H1 (cell line): ENCODE data around the gene TLX1. TPM values are rescaled to one million over a fixed set of nuclear protein-coding genes. Genes with fewer than 3 reads are reported as not detected.

Experiments
- CTCF ChIA-PET: fragments of 300-600 bp; sonication (Branson Sonifier 250); formaldehyde crosslinking; loops from one replicate; lab custom pipeline; 2021; ENCODE audit not compliant: partially characterized antibody; lab: Charles Lee
- POLR2A ChIA-PET: fragments of 300-600 bp; sonication (Branson Sonifier 250); formaldehyde crosslinking; loops from one replicate; lab custom pipeline; 2021; ENCODE audit warnings: inconsistent platforms; ENCODE audit not compliant: partially characterized antibody; lab: Charles Lee
- DNase-seq, 2 experiments: peaks; one replicate each; pipeline versions ENCODE4 v3.0.0 to v3.0.0-alpha.2; 2010 to 2022; ENCODE audit warnings: low spot score in 2 of 2, low read depth in 1 of 2, mixed read lengths in 1 of 2
- FAIRE-seq: peaks from 2 replicates; lab custom pipeline; 2011; peaks lifted over from hg19 to GRCh38; lab: Jason Lieb, UNC
- H2AFZ ChIP-seq: 2 replicates; pipeline ENCODE4 v1.8.1; 2012; ENCODE audit warnings: low read length, inconsistent platforms
- H2AK5ac ChIP-seq: 2 replicates; pipeline ENCODE4 v1.6.1; 2013; ENCODE audit warnings: low read depth, low read length
- H2BK120ac ChIP-seq: replicated peaks from 2 replicates; pipeline ENCODE3; 2013; ENCODE audit warnings: low read depth, low read length, inconsistent platforms
- H2BK12ac ChIP-seq: 2 replicates; pipeline ENCODE4 v1.6.1; 2013; ENCODE audit warnings: low read depth, low read length
- H2BK15ac ChIP-seq: 2 replicates; pipeline ENCODE4 v1.6.1; 2013; ENCODE audit warnings: low read length
- H2BK20ac ChIP-seq: 2 replicates; pipeline ENCODE4 v1.6.1; 2013; ENCODE audit warnings: low read length
- H2BK5ac ChIP-seq: 2 replicates; pipeline ENCODE4 v1.6.1; 2013; ENCODE audit warnings: low read depth, low read length
- H3K14ac ChIP-seq: 2 replicates; pipeline ENCODE4 v1.6.1; 2013; ENCODE audit warnings: inconsistent platforms; ENCODE audit not compliant: insufficient read length
- H3K18ac ChIP-seq: 2 replicates; pipeline ENCODE4 v1.6.1; 2013; ENCODE audit warnings: low read length; ENCODE audit errors: extremely low read depth
- H3K23ac ChIP-seq: 2 replicates; pipeline ENCODE4 v1.6.1; 2013; ENCODE audit warnings: inconsistent platforms; ENCODE audit not compliant: insufficient read length
- H3K23me2 ChIP-seq: 2 replicates; pipeline ENCODE4 v1.6.1; 2013; ENCODE audit warnings: low read depth, low read length
- H3K27ac ChIP-seq: 2 replicates; pipeline ENCODE4 v1.6.1; 2011; ENCODE audit warnings: low read depth, low read length, inconsistent platforms
- H3K27me3 ChIP-seq, 4 experiments: replicated peaks in 1 of 4; 1 replicate in 1 of 4; 2 replicates in 3 of 4; pipeline versions ENCODE4 v1.6.1 to v1.8.1; 2011 to 2013; ENCODE audit warnings: low read length in 3 of 4, mild to moderate bottlenecking in 3 of 4, inconsistent platforms in 2 of 4, mixed read lengths in 2 of 4, moderate library complexity in 1 of 4; ENCODE audit not compliant: control insufficient read depth in 3 of 4, insufficient read depth in 3 of 4; ENCODE audit errors: extremely low read depth in 1 of 4
- H3K36me3 ChIP-seq, 4 experiments: 2 replicates each; pipeline versions ENCODE4 v1.6.1 to v1.8.1; 2011 to 2013; ENCODE audit warnings: mild to moderate bottlenecking in 4 of 4, low read length in 3 of 4, moderate library complexity in 2 of 4, control low read depth in 1 of 4, inconsistent platforms in 1 of 4; ENCODE audit not compliant: insufficient read depth in 4 of 4, control insufficient read depth in 2 of 4
- H3K4ac ChIP-seq: replicated peaks from 2 replicates; pipeline ENCODE3; 2013; ENCODE audit warnings: low read length, low read depth, mixed read lengths, inconsistent platforms; ENCODE audit not compliant: insufficient read length
- H3K4me1 ChIP-seq, 4 experiments: replicated peaks in 1 of 4; 1 replicate in 1 of 4; 2 replicates in 3 of 4; pipeline versions ENCODE4 v1.6.1 to v1.8.1; 2011 to 2013; ENCODE audit warnings: low read length in 3 of 4, inconsistent platforms in 2 of 4, mixed read lengths in 1 of 4; ENCODE audit not compliant: insufficient read depth in 4 of 4, control insufficient read depth in 3 of 4
- H3K4me2 ChIP-seq, 2 experiments: 2 replicates each; pipeline versions ENCODE4 v1.6.1 to v1.8.1; 2011 to 2013; ENCODE audit warnings: low read depth in 2 of 2, low read length in 2 of 2, control low read depth in 1 of 2, inconsistent platforms in 1 of 2, mild to moderate bottlenecking in 1 of 2; ENCODE audit not compliant: insufficient read depth in 1 of 2
- H3K4me3 ChIP-seq, 4 experiments: fragments of 200-600, 300-600 bp in 1 of 4; sonication (generic), shearing (Covaris generic), sonication (Bioruptor Twin) in 1 of 4; 2 replicates each; pipeline versions ENCODE4 v1.5.1 to v1.8.1; 2011 to 2016; ENCODE audit warnings: low read length in 4 of 4, low read depth in 3 of 4, control low read depth in 2 of 4, inconsistent platforms in 2 of 4, mild to moderate bottlenecking in 2 of 4, mixed read lengths in 1 of 4, moderate library complexity in 1 of 4; ENCODE audit not compliant: insufficient read depth in 2 of 4; ENCODE audit errors: extremely low read depth in 1 of 4
- H3K56ac ChIP-seq: replicated peaks from 2 replicates; pipeline ENCODE3; 2013; ENCODE audit warnings: low read depth, mild to moderate bottlenecking, mixed read lengths, low read length, inconsistent platforms; ENCODE audit not compliant: insufficient read length
- H3K79me1 ChIP-seq: 2 replicates; pipeline ENCODE4 v1.6.1; 2013; ENCODE audit warnings: low read depth, low read length, control low read depth
- H3K79me2 ChIP-seq, 2 experiments: 2 replicates each; pipeline versions ENCODE4 v1.6.1 to v1.8.1; 2012 to 2013; ENCODE audit warnings: low read length in 2 of 2, mild to moderate bottlenecking in 2 of 2, inconsistent platforms in 1 of 2; ENCODE audit not compliant: insufficient read depth in 2 of 2, control insufficient read depth in 1 of 2
- H3K9ac ChIP-seq, 4 experiments: replicated peaks in 1 of 4; 1 replicate in 1 of 4; 2 replicates in 3 of 4; pipeline versions ENCODE4 v1.6.1 to v1.8.1; 2011 to 2013; ENCODE audit warnings: low read depth in 3 of 4, low read length in 3 of 4, control low read depth in 2 of 4, mild to moderate bottlenecking in 2 of 4, moderate library complexity in 2 of 4, inconsistent platforms in 1 of 4; ENCODE audit errors: extremely low read depth in 1 of 4
- H3K9me3 ChIP-seq, 2 experiments: 2 replicates each; pipeline versions ENCODE4 v1.6.1 to v1.8.1; 2012 to 2013; ENCODE audit warnings: mild to moderate bottlenecking in 2 of 2, moderate library complexity in 2 of 2, control low read depth in 1 of 2, inconsistent platforms in 1 of 2, low read depth in 1 of 2, low read length in 1 of 2, mixed read lengths in 1 of 2; ENCODE audit not compliant: insufficient read depth in 2 of 2
- H4K20me1 ChIP-seq, 2 experiments: replicated peaks in 1 of 2; 2 replicates each; pipeline versions ENCODE3 to v1.8.1; 2011 to 2013; ENCODE audit warnings: inconsistent platforms in 2 of 2, low read length in 2 of 2, mild to moderate bottlenecking in 1 of 2; ENCODE audit not compliant: insufficient read depth in 2 of 2, control insufficient read depth in 1 of 2
- H4K5ac ChIP-seq: 2 replicates; pipeline ENCODE4 v1.6.1; 2013; ENCODE audit warnings: low read length, low read depth, mixed read lengths, inconsistent platforms; ENCODE audit not compliant: insufficient read length
- H4K8ac ChIP-seq: 2 replicates; pipeline ENCODE4 v1.8.0; 2013; ENCODE audit warnings: mild to moderate bottlenecking, moderate library complexity, low read length, inconsistent platforms; ENCODE audit not compliant: insufficient read depth; ENCODE audit errors: extremely low read depth
- H4K91ac ChIP-seq: replicated peaks from 2 replicates; pipeline ENCODE3; 2013; ENCODE audit warnings: low read length, mixed read lengths, inconsistent platforms; ENCODE audit not compliant: insufficient read length
- ASH2L ChIP-seq: fragments of 200-600, 300-600 bp; sonication (generic); IDR thresholded peaks from one replicate; pipeline ENCODE4 v1.7.1; 2017; ENCODE audit warnings: low read length
- BCL11A ChIP-seq, 2 experiments: IDR thresholded peaks; one replicate each; pipeline ENCODE4 v1.6.1; 2011; ENCODE audit warnings: low read depth in 2 of 2, low read length in 2 of 2, mild to moderate bottlenecking in 2 of 2
- BRCA1 ChIP-seq: IDR thresholded peaks from 2 replicates; pipeline ENCODE4 v1.6.1; 2012; ENCODE audit warnings: low read depth, low read length, improper control_type of control experiment
- GTF2F1 ChIP-seq: IDR thresholded peaks from 2 replicates; pipeline ENCODE4 v1.6.1; 2012; ENCODE audit warnings: low read depth, low read length, improper control_type of control experiment, borderline replicate concordance
- HDAC6 ChIP-seq: IDR thresholded peaks from one replicate; pipeline ENCODE4 v1.7.1; 2012; ENCODE audit warnings: low read depth, mild to moderate bottlenecking, inconsistent platforms, low read length, moderate library complexity
- POLR2A ChIP-seq, 2 experiments: IDR thresholded peaks; 1 replicate in 1 of 2; 2 replicates in 1 of 2; pipeline ENCODE4 v1.6.1; 2011; ENCODE audit warnings: low read depth in 2 of 2, low read length in 2 of 2, mild to moderate bottlenecking in 2 of 2; ENCODE audit errors: control extremely low read depth in 1 of 2
- SP4 ChIP-seq: IDR thresholded peaks from 2 replicates; pipeline ENCODE4 v1.6.1; 2012; ENCODE audit warnings: low read length, inconsistent platforms
- WGBS, 2 experiments: shearing (Covaris generic) in 1 of 2; methylation state at CpG; one replicate each; pipeline versions ENCODE4 v1.1.6 to v1.1.7; 2013 to 2015; ENCODE audit warnings: low lambda C conversion rate in 2 of 2, mixed read lengths in 2 of 2, inconsistent platforms in 1 of 2, low coverage in 1 of 2, missing lambda C conversion rate in 1 of 2; ENCODE audit not compliant: insufficient replicate concordance in 2 of 2, insufficient coverage in 1 of 2, insufficient read length in 1 of 2; ENCODE audit errors: extremely low coverage in 1 of 2, missing lambda C conversion rate in 1 of 2; 5-methylcytosine and 5-hydroxymethylcytosine counted together
- polyA plus RNA-seq, 7 experiments: library from polyadenylated mRNA; depleted of rRNA in 3 of 7; stranded (reverse) in 5 of 7; unstranded in 2 of 7; fragments of >200 nt in 5 of 7; fragments of 200-250 nt in 2 of 7; gene quantifications; 1 replicate in 5 of 7; 2 replicates in 1 of 7; 4 replicates in 1 of 7; pipeline versions ENCODE4 v1.2.1 to v1.2.3, GENCODE V29; 2011 to 2013; ENCODE audit warnings: missing spikeins in 2 of 7, mixed read lengths in 2 of 7
- total RNA-seq: library from RNA; stranded (reverse); fragmentation: NEBNext Ultra II Directional; extraction: Animal tissue kit (Norgen Biotek cat#: 25700); gene quantifications from 2 replicates; pipeline ENCODE4 v1.2.1, GENCODE V29; 2021

The TLX1 gene
- total and polyA plus RNA-seq, 2 of the 8 experiments (the other 6 are each of a cell fraction or from before 2014, with no cell fraction given), result not detected

DNA sequence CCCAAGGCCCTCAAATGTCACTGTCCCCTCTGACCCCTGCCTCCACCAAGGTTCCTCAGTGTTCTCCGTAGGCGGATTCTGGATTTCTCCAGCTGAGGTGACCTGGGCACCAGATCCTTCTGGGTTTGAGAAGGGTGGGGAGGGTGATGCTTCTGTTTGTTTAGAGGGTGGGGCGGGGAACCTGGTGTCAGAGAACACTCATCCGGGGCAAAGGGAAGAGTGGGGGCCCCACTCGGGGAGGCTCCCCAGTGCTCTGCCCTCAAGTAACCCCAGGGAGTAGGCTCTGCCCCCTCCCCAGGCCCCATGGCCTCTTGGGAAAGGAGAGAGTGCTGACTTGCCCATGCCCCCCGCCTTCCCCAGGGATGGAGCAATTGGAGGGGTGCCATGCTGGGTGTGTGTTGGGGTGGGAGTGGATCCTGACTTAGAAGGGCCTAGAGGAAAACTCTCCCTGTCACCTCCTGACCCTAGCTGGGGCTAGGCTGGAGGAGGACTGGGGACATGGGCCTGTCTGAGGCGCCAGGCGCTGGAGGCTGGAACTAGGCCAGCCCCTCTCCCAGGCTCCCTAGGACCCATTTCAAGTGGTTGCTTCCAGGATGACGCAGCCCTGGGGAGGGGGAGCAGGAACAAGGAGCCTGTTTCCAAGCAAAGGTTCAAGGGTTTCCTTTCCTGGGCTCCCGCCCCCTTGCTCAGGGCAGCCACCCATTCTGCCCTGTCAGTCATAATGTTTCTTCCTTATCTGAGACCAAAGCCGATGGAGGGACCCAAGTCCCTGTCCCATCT, 41.4 kb upstream of the TLX1 start:
- TF ChIP-seq BCL11A (IDR thresholded peaks at IDR 0.05; ENCODE audit: low read depth in 2 of 2, low read length in 2 of 2) (no peak), HDAC6 (no peak), GTF2F1 (no peak), ASH2L (no peak), BRCA1 (no peak), POLR2A (IDR thresholded peaks at IDR 0.05; ENCODE audit: control extremely low read depth in 1 of 2, low read depth in 2 of 2, low read length in 2 of 2) (no peak), SP4 (no peak)
- Histone ChIP-seq H3K27ac (no peak overlapping the region), H2BK5ac (no peak overlapping the region), H3K4me1 (peaks cover 0 to 12% (median 4%) of the 10 kb centered on the region in 4 experiments; a peak in 2 of 7 replicates), H2BK12ac (no peak overlapping the region), H3K56ac (no peak overlapping the region), H2BK120ac (no peak overlapping the region), H3K4me3 (no peak overlapping the region), H4K5ac (no peak overlapping the region), H3K9me3 (no peaks in the 10 kb centered on the region), H3K23me2 (peaks cover 2% of the 10 kb centered on the region; the same call in 1 of the 2 replicates), H3K27me3 (peaks cover 0 to 11% (median under 1%) of the 10 kb centered on the region in 4 experiments; a peak in 3 of 7 replicates), H3K4ac (no peak overlapping the region), H4K8ac (peak overlapping the region; percentile 65; the same call in 1 of the 2 replicates), H3K79me2 (no peaks in the 10 kb centered on the region), H3K79me1 (no peaks in the 10 kb centered on the region), H3K9ac (no peak overlapping the region), H4K20me1 (peaks cover 0 to 1% of the 10 kb centered on the region in 2 experiments), H4K91ac (no peak overlapping the region), H2BK20ac (no peak overlapping the region), H3K14ac (no peak overlapping the region), H2BK15ac (no peak overlapping the region), H3K36me3 (no peaks in the 10 kb centered on the region), H3K4me2 (no peak overlapping the region), H3K23ac (no peak overlapping the region), H2AK5ac (no peak overlapping the region), H2AFZ (no peak overlapping the region), H3K18ac (no peak overlapping the region)
- no peak for DNase-seq
- CTCF ChIA-PET, result interaction anchor here (1.7 to 59.5 kb wide), 4 partner anchors 7 to 57 kb away, joined by 5 to 2176 read pairs (median 323); partner anchors contain the start of genes KAZALD1, PDZD7 and SFXN3
- 82% methylated on average over 8 of the region's 11 CpGs; no CpG with 5 or more reads in 1 of the 2 experiments for WGBS, 2 experiments
- POLR2A ChIA-PET, result interaction anchor here (2.0 kb wide), 1 partner anchor 16 kb away, joined by 4 read pairs; no protein-coding TSS in a partner anchor
- FAIRE-seq, result no peak
